ENCODE results near the gene WASHC4.

WASHC4 gene

DNA sequence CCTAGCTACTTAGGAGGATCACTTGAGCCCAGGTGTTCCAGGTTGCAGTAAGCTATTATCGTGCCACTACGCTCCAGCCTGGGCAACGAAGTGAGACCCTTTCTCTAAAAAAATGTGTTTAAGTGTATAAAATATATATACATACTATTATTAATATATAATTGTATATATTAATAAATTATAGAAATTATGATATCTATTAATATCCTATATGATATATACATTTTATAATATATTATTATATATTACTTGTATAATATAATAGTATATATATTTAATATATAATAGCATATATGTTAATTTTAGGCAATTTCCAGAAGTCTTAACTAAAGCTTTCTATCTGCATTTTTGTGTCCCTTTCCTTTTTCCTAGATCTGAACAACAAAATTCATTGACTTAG lies 35.5 kb upstream of the WASHC4 start:
- Histone ChIP-seq H3K27ac (no peak overlapping the region), H3K4me1 (ENCODE audit: control insufficient read depth in 1 of 2, insufficient read depth in 1 of 2, low read depth in 1 of 2, low read length in 1 of 2) (no peaks in the 10 kb centered on the region), H3K4me3 (ENCODE audit: low read depth in 1 of 2, low read length in 1 of 2) (no peak overlapping the region), H3K27me3 (no peaks in the 10 kb centered on the region), H3K36me3 (no peaks in the 10 kb centered on the region), H3K9me3 (no peaks in the 10 kb centered on the region)
- TF ChIP-seq, protein P1, sequence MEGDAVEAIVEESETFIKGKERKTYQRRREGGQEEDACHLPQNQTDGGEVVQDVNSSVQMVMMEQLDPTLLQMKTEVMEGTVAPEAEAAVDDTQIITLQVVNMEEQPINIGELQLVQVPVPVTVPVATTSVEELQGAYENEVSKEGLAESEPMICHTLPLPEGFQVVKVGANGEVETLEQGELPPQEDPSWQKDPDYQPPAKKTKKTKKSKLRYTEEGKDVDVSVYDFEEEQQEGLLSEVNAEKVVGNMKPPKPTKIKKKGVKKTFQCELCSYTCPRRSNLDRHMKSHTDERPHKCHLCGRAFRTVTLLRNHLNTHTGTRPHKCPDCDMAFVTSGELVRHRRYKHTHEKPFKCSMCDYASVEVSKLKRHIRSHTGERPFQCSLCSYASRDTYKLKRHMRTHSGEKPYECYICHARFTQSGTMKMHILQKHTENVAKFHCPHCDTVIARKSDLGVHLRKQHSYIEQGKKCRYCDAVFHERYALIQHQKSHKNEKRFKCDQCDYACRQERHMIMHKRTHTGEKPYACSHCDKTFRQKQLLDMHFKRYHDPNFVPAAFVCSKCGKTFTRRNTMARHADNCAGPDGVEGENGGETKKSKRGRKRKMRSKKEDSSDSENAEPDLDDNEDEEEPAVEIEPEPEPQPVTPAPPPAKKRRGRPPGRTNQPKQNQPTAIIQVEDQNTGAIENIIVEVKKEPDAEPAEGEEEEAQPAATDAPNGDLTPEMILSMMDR (IDR thresholded peaks at IDR 0.05), result no peak

DNA sequence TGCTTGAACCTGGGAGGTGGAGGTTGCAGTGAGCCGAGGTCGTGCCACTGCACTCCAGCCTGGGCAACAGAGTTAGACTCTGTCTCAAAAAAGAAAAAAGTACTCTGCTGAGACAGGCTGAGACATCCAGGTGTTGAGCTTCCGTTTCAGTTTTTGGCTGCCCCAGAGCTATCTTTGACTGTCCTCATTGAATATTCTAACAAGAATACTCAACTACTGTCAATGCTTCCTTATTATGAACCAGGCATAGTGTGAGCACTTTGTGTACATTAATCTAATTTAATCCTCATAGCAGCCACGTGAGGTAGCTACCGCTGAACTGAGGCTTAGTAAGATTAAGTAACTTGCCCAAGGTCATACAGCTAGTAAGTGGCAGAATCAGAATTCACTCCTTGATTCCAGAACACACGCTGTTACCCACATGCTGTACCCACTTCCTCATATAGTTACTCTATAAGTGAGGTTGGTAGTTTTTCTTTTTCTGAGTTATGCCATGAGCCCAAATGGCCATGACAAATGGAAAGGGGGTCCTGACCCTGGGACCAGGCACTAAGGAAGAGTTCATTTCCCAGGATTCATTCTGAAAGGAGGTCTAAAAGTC lies 34.5 kb upstream of the WASHC4 start:
- H3K9me3 ChIP-seq, result no peaks in the 10 kb centered on the region
- no peaks in the 10 kb centered on the region for H3K27me3 ChIP-seq
- no peak overlapping the region for H3K4me3 ChIP-seq (ENCODE audit: low read depth in 1 of 2, low read length in 1 of 2)
- TF ChIP-seq, protein P1 (IDR thresholded peaks at IDR 0.05), result no peak
- no peaks in the 10 kb centered on the region for H3K36me3 ChIP-seq
- no peak overlapping the region for H3K27ac ChIP-seq
- H3K4me1 ChIP-seq (ENCODE audit: control insufficient read depth in 1 of 2, insufficient read depth in 1 of 2, low read depth in 1 of 2, low read length in 1 of 2), result no peaks in the 10 kb centered on the region

DNA sequence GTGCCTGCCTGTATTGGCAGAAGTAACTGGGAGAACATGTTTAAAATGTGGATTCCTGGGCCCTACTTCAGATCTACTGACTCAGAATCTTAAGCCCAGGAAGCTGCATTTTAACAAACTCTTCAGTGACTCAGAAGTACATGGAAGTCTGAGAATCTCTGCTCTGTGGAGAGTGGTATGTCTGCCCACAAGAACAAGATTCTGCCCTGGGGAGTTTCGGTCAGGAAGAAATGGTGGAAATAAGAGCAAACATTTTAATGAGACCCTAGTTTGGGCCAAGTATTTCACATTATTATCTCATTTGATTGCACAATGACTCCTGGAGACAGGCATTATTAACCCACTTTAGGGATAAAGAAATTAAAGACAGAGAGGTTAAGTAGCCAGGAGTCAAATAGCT lies 31.4 kb upstream of the WASHC4 start:
- Histone ChIP-seq H3K36me3 (no peaks in the 10 kb centered on the region), H3K27ac (no peak overlapping the region), H3K4me3 (ENCODE audit: low read depth in 1 of 2, low read length in 1 of 2) (no peak overlapping the region), H3K27me3 (no peaks in the 10 kb centered on the region), H3K4me1 (ENCODE audit: control insufficient read depth in 1 of 2, insufficient read depth in 1 of 2, low read depth in 1 of 2, low read length in 1 of 2) (no peaks in the 10 kb centered on the region), H3K9me3 (no peaks in the 10 kb centered on the region)
- TF ChIP-seq, protein P1 (IDR thresholded peaks at IDR 0.05), result no peak

DNA sequence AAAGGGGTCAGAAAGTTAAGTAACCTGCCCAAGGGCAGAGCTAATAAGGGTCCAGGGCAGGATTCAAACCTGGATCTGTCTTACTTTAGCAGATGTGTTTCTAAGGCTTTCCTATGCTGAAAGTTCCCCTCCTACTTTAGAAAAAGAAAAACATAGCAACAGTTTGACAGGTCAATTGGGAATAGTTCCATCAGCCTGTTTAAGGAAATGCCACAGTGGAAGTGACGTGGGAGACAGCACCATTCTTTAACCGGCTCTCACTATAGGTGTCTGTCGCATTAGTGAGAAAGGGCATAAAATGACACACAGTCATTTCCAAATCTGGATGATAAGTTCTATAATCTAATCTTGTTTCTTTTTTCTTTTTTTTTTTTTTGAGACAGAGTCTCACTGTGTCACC lies 30.6 kb upstream of the WASHC4 start:
- H3K4me1 ChIP-seq (ENCODE audit: control insufficient read depth in 1 of 2, insufficient read depth in 1 of 2, low read depth in 1 of 2, low read length in 1 of 2), result no peaks in the 10 kb centered on the region
- TF ChIP-seq, protein P1 (IDR thresholded peaks at IDR 0.05), result no peak
- no peaks in the 10 kb centered on the region for H3K36me3 ChIP-seq
- H3K27ac ChIP-seq, result no peak overlapping the region
- peaks cover 7% of the 10 kb centered on the region for H3K27me3 ChIP-seq
- no peaks in the 10 kb centered on the region for H3K9me3 ChIP-seq
- H3K4me3 ChIP-seq (ENCODE audit: low read depth in 1 of 2, low read length in 1 of 2), result no peak overlapping the region

DNA sequence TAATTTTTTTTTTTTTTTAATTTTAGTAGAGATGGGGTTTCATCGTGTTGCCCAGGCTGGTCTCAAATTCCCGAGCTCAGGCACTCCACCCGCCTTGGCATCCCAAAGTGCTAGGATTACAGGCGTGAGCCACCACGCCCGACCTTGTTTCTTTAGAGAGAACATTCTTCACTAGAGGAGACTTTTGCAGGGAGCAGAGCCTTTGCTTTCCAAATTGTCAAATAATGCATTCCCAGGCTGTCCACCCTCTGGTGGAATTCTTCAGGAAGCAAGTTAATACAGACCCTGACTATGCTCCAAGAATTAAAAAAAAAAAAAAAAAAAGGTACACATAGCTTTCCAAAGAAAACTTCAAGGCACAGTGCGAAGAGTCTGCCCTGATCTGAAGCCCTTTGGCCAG lies 30.1 kb upstream of the WASHC4 start:
- Histone ChIP-seq H3K9me3 (no peaks in the 10 kb centered on the region), H3K36me3 (no peaks in the 10 kb centered on the region), H3K27me3 (peaks cover 10% of the 10 kb centered on the region), H3K27ac (no peak overlapping the region), H3K4me3 (ENCODE audit: low read depth in 1 of 2, low read length in 1 of 2) (no peak overlapping the region), H3K4me1 (ENCODE audit: control insufficient read depth in 1 of 2, insufficient read depth in 1 of 2, low read depth in 1 of 2, low read length in 1 of 2) (no peaks in the 10 kb centered on the region)
- TF ChIP-seq, protein P1 (IDR thresholded peaks at IDR 0.05), result no peak

Measured in neutrophil (primary cell).